SK-N-SH treated with all-trans-retinoic acid at 6 μM for 48 hours (cell line): ENCODE results near the gene USP4.

Experiments used
- ARNTL ChIP-seq: fragments of 450-650 bp; formaldehyde crosslinking; IDR thresholded peaks from 2 replicates; pipeline ENCODE4 v1.5.0; 2020; ENCODE audit warnings: low read depth, mild to moderate bottlenecking, moderate library complexity, borderline replicate concordance
- CREB5 ChIP-seq: fragments of 250-450 bp; sonication (Bioruptor Pico); IDR thresholded peaks from 2 replicates; pipeline ENCODE4 v1.5.1; 2020; ENCODE audit warnings: low read depth, mild to moderate bottlenecking, moderate library complexity
- ISL1 ChIP-seq: fragments of 250-450 bp; sonication (Bioruptor Pico); IDR thresholded peaks from 2 replicates; pipeline ENCODE4 v2.1.2; 2022; ENCODE audit warnings: mild to moderate bottlenecking, moderate library complexity
- PATZ1 ChIP-seq: fragments of 250-450 bp; sonication (Bioruptor Pico); IDR thresholded peaks from 2 replicates; pipeline ENCODE4 v1.8.0; 2020; ENCODE audit warnings: mild to moderate bottlenecking, moderate library complexity, borderline replicate concordance
- RARB ChIP-seq: fragments of 250-450 bp; sonication (Bioruptor Pico); IDR thresholded peaks from 2 replicates; pipeline ENCODE4 v1.8.0; 2021; ENCODE audit warnings: mild to moderate bottlenecking, moderate library complexity
- SNAI2 ChIP-seq: fragments of 250-450 bp; sonication (Bioruptor Pico); IDR thresholded peaks from 2 replicates; pipeline ENCODE4 v1.5.0; 2020; ENCODE audit warnings: mild to moderate bottlenecking, moderate library complexity
- TCF4 ChIP-seq: fragments of 250-450 bp; sonication (Bioruptor Pico); IDR thresholded peaks from 2 replicates; pipeline ENCODE4 v1.8.0; 2021; ENCODE audit warnings: mild to moderate bottlenecking, moderate library complexity, borderline replicate concordance
- TSHZ2 ChIP-seq: fragments of 250-450 bp; sonication (Bioruptor Pico); IDR thresholded peaks from 2 replicates; pipeline ENCODE4 v1.5.0; 2020; ENCODE audit warnings: mild to moderate bottlenecking, moderate library complexity
- ZFP3 ChIP-seq: fragments of 250-450 bp; sonication (Bioruptor Pico); IDR thresholded peaks from 2 replicates; pipeline ENCODE4 v1.5.0; 2020; ENCODE audit warnings: mild to moderate bottlenecking, moderate library complexity
- ZFP30 ChIP-seq: fragments of 450-650 bp; formaldehyde crosslinking; IDR thresholded peaks from 2 replicates; pipeline ENCODE4 v1.5.0; 2022; ENCODE audit warnings: mild to moderate bottlenecking, moderate library complexity
- ZNF565 ChIP-seq: fragments of 450-650 bp; formaldehyde crosslinking; conservative IDR thresholded peaks from 2 replicates; pipeline ENCODE4 v1.5.0; 2020; ENCODE audit warnings: low read depth, mild to moderate bottlenecking, moderate library complexity
- ZNF70 ChIP-seq: fragments of 450-650 bp; formaldehyde crosslinking; IDR thresholded peaks from 2 replicates; pipeline ENCODE4 v1.5.0; 2020; ENCODE audit warnings: mild to moderate bottlenecking, moderate library complexity

GRCh38 chr3:49257187-49257586, 82.7 kb downstream of the USP4 start:
- no peak for TF ChIP-seq TCF4 (CRISPR knock-in tag)
- TF ChIP-seq PATZ1, result no peak
- no peak for TF ChIP-seq CREB5
- TF ChIP-seq ARNTL (CRISPR knock-in tag), result no peak
- no peak for TF ChIP-seq ZFP3 (CRISPR knock-in tag)
- TF ChIP-seq ZNF70 (CRISPR knock-in tag), result no peak
- no peak for TF ChIP-seq ZNF565 (CRISPR knock-in tag)
- TF ChIP-seq ZFP30 (CRISPR knock-in tag), result no peak
- no peak for TF ChIP-seq SNAI2 (CRISPR knock-in tag)
- TF ChIP-seq TSHZ2 (CRISPR knock-in tag), result no peak
- no peak for TF ChIP-seq ISL1 (CRISPR knock-in tag)
- no peak for TF ChIP-seq RARB (CRISPR knock-in tag)
